ENCODE data around the gene MC3R.

GRCh38 chr20:56212091-56212490 is 36.4 kb upstream of the MC3R start:
- TF ChIP-seq TAF1 (IDR thresholded peaks at IDR 0.05; ENCODE audit: low read depth, low read length) (no peak), SPI1 (IDR thresholded peaks at IDR 0.05; ENCODE audit: low read depth, low read length) (no peak), POLR2A (IDR thresholded peaks at IDR 0.05; ENCODE audit: low read depth, low read length) (no peak), POLR2AphosphoS5 (IDR thresholded peaks at IDR 0.05; ENCODE audit: low read depth, low read length) (no peak)
